ENCODE measurements around the gene GALNT17.

DNA sequence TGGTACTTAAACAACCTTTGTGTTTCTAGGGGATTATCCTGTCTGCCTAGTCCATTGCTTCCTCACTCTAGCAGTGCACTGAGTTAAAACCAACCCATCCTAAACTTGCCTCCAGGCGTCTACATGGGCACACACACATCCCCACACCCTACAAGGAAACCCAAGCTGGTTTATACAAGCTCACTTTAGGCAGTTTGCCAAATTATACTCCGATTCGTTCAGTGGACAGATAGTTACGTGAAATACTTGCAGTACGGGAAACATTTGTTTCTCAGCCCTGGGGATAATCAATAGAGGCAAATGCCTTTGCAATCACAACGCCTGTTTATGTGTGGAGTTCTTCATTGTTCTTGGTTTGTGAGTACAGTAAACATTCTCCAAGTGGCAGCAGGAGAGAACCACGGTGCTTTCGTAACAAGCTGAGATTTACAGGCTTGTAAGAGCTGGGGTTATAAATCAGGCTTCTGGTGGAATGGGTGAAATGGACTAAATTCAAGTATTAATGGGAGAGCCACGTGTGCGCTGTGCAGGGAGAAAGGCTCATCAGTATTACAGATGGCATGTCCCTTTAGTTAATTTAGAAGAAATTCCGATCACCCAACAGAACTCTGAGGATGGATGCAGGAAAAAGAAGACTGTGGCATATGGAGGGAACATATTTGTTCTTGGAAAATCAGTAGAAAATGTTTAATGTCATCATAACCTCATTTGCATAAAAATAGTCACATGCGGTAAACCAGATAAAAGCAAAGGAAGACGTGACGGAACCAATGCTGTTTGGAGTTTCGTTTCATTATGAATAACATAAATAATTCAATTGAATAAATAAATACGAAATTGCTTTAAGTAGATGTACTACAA lies 217.1 kb downstream of the GALNT17 start:
- TF ChIP-seq GATA2 (IDR thresholded peaks at IDR 0.05; ENCODE audit: low read depth, low read length) (no peak), GATA3 (IDR thresholded peaks at IDR 0.05; ENCODE audit: low read depth, low read length) (no peak)

Measured in SH-SY5Y (cell line).